ENCODE measurements around the gene SLC22A13. TPM values are rescaled to one million over a fixed set of nuclear protein-coding genes. Genes with fewer than 3 reads are reported as not detected.
A peak's percentile ranks its signal among the peaks of the same experiment; 100 is the strongest.
"Not testable (repeated sequence)": the region's sequence is repeated elsewhere in the genome, so short reads cannot be mapped to it uniquely, and the experiment has no call there.

The SLC22A13 gene
- 0.16 and 0.40 TPM in 2 replicates for total RNA-seq
- 0.44 TPM for polyA plus RNA-seq (2012)

- DNase-seq (ENCODE audit: low read depth) = no peak
Measured at GRCh38 chr3:38265604-38266307, at the start of gene SLC22A13. SLC22A13 (plus strand) TSS chr3:38265812; CDS start chr3:38265861, 49 bp downstream.

GRCh38 chr3:38219609-38220197, 45.9 kb upstream of the SLC22A13 start:
- DNase-seq (ENCODE audit: low read depth) = no peak

GRCh38 chr3:38221005-38221404, 44.6 kb upstream of the SLC22A13 start:
- DNase-seq (ENCODE audit: low read depth) = no peak

GRCh38 chr3:38222032-38222634, 43.5 kb upstream of the SLC22A13 start:
- DNase-seq (ENCODE audit: low read depth) = no peak

GRCh38 chr3:38224357-38224756, 41.3 kb upstream of the SLC22A13 start:
- no peak for DNase-seq (ENCODE audit: low read depth)

- no peak for DNase-seq (ENCODE audit: low read depth)
Measured at GRCh38 chr3:38226273-38226672, 39.3 kb upstream of the SLC22A13 start.

- no peak for DNase-seq (ENCODE audit: low read depth)
Measured at GRCh38 chr3:38227989-38228388, 37.6 kb upstream of the SLC22A13 start.

GRCh38 chr3:38229036-38229435, 36.6 kb upstream of the SLC22A13 start:
- peak; percentile 17 for DNase-seq (ENCODE audit: low read depth)

GRCh38 chr3:38232701-38233100, 32.9 kb upstream of the SLC22A13 start:
- DNase-seq (ENCODE audit: low read depth) = no peak

GRCh38 chr3:38235466-38235865, 30.1 kb upstream of the SLC22A13 start:
- no peak for DNase-seq (ENCODE audit: low read depth)

- no peak for DNase-seq (ENCODE audit: low read depth)
Measured at GRCh38 chr3:38238416-38239008, 27.1 kb upstream of the SLC22A13 start.

- DNase-seq (ENCODE audit: low read depth) = not testable (repeated sequence)
Measured at GRCh38 chr3:38242812-38243211, 22.8 kb upstream of the SLC22A13 start.

GRCh38 chr3:38245930-38246329, 19.7 kb upstream of the SLC22A13 start:
- DNase-seq (ENCODE audit: low read depth) = no peak

- peak; percentile 77 for DNase-seq (ENCODE audit: low read depth)
Measured at GRCh38 chr3:38247366-38248035, 18.1 kb upstream of the SLC22A13 start.

GRCh38 chr3:38250198-38250597, 15.4 kb upstream of the SLC22A13 start:
- no peak for DNase-seq (ENCODE audit: low read depth)

- no peak for DNase-seq (ENCODE audit: low read depth)
Measured at GRCh38 chr3:38251197-38251596, 14.4 kb upstream of the SLC22A13 start.

GRCh38 chr3:38253704-38254103, 11.9 kb upstream of the SLC22A13 start:
- no peak for DNase-seq (ENCODE audit: low read depth)

GRCh38 chr3:38254872-38255271, 10.7 kb upstream of the SLC22A13 start:
- no peak for DNase-seq (ENCODE audit: low read depth)

GRCh38 chr3:38255627-38256026, 10.0 kb upstream of the SLC22A13 start:
- no peak for DNase-seq (ENCODE audit: low read depth)

- DNase-seq (ENCODE audit: low read depth) = no peak
Measured at GRCh38 chr3:38257583-38257982, 8.0 kb upstream of the SLC22A13 start.

GRCh38 chr3:38260474-38260873, 5.1 kb upstream of the SLC22A13 start:
- no peak for DNase-seq (ENCODE audit: low read depth)

- peak; percentile 77 for DNase-seq (ENCODE audit: low read depth)
Measured at GRCh38 chr3:38264353-38264771, 1.2 kb upstream of the SLC22A13 start.

Data from myocyte (in vitro differentiated cells).